DOHH2 (cell line): Measurements from ENCODE around the gene RRP8.

Source experiments
- H3F3A ChIP-seq: fragments of 200-600 bp; sonication (generic), shearing (Covaris generic); 2 replicates; pipeline ENCODE4 v1.6.0; 2016; ENCODE audit warnings: antibody characterized with exemption, mild to moderate bottlenecking; ENCODE audit not compliant: control insufficient read depth, insufficient read depth
- H3K27ac ChIP-seq: fragments of 200-600 bp; sonication (generic); 2 replicates; pipeline ENCODE4 v1.5.1; 2014; ENCODE audit warnings: low read depth, mild to moderate bottlenecking, low read length, moderate library complexity
- H3K27me3 ChIP-seq: fragments of 200-600 bp; sonication (generic); 2 replicates; pipeline ENCODE4 v1.6.1; 2014; ENCODE audit warnings: mild to moderate bottlenecking, low read length, mixed read lengths; ENCODE audit not compliant: control insufficient read depth
- H3K36me3 ChIP-seq: fragments of 200-600 bp; sonication (generic); 2 replicates; pipeline ENCODE4 v1.6.1; 2014; ENCODE audit warnings: mild to moderate bottlenecking, low read length, moderate library complexity, mixed read lengths; ENCODE audit not compliant: control insufficient read depth
- H3K4me1 ChIP-seq: fragments of 200-600 bp; sonication (generic); 2 replicates; pipeline ENCODE4 v1.6.1; 2014; ENCODE audit warnings: mild to moderate bottlenecking, low read length, mixed read lengths; ENCODE audit not compliant: control insufficient read depth
- H3K4me2 ChIP-seq: fragments of 200-600 bp; sonication (generic); 2 replicates; pipeline ENCODE4 v1.6.0; 2014; ENCODE audit warnings: mild to moderate bottlenecking, low read length, moderate library complexity
- H3K4me3 ChIP-seq: fragments of 200-600 bp; sonication (generic); 2 replicates; pipeline ENCODE4 v1.5.1; 2014; ENCODE audit warnings: mild to moderate bottlenecking, low read length, mixed read lengths
- H3K79me2 ChIP-seq: fragments of 200-600 bp; sonication (generic); 2 replicates; pipeline ENCODE4 v1.6.1; 2014; ENCODE audit warnings: mild to moderate bottlenecking, low read length, mixed read lengths; ENCODE audit not compliant: control insufficient read depth
- H3K9me2 ChIP-seq: fragments of 200-600 bp; sonication (generic); replicated peaks from 2 replicates; pipeline ENCODE4 v1.6.1; 2014; ENCODE audit warnings: mild to moderate bottlenecking, low read length, mixed read lengths; ENCODE audit not compliant: control insufficient read depth
- H3K9me3 ChIP-seq: fragments of 200-600 bp; sonication (generic); 2 replicates; pipeline ENCODE4 v1.6.1; 2014; ENCODE audit warnings: antibody characterized with exemption, low read length, mixed read lengths; ENCODE audit not compliant: control insufficient read depth, insufficient read depth
- H4K20me1 ChIP-seq: fragments of 200-600 bp; sonication (generic); 2 replicates; pipeline ENCODE4 v1.6.0; 2014; ENCODE audit warnings: low read depth, mild to moderate bottlenecking, antibody characterized with exemption, low read length, moderate library complexity; ENCODE audit not compliant: control insufficient read depth, insufficient read depth
- EZH2phosphoT487 ChIP-seq: fragments of 200-600 bp; sonication (generic); IDR thresholded peaks from 2 replicates; pipeline ENCODE4 v1.6.1; 2017; ENCODE audit warnings: borderline replicate concordance, mild to moderate bottlenecking, antibody characterized with exemption, low read length, moderate library complexity, mixed read lengths
- TF ChIP-seq, protein P1 (sequence below): fragments of 200-600 bp; sonication (generic); IDR thresholded peaks from one replicate; pipeline ENCODE4 v1.5.1; 2014; ENCODE audit warnings: antibody characterized with exemption, mild to moderate bottlenecking, low read depth, low read length; ENCODE audit not compliant: poor library complexity, severe bottlenecking

The RRP8 gene

DNA sequence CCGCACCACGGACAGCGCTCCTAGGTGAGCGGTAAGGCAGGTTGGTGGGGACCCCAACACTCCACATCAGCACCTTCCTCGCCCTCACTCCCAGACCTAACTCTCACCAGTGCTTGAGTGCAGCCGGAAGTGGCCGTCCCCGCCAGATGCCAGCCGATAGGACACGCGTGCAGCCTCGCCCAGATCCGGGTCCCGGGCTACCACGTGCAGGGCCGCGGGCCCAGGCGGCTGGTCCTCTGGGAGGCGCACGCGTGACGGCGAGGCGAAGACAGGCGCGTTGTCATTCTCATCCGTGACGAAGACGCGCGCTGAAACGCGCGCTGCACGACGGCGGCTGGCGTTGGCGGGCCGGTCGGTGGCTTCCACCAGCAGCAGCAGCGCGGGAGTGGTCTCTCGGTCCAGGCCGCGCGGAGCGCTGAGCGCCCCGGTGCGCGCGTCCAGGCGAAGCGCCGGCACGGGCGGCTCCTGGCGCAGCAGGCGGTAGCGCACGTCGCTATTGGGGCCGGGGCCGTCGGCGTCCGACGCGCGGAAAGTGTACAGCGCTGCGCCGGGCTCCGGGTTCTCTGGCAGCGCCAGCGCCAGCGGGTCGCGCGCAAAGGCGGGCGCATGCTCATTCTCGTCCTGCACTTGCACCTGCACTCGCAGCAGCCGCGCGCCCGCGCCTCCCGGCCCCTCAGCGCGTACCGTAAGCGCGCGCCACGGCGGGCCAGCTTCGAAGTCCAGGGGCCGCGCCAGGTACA, 26.6 kb upstream of the RRP8 start:
- Histone ChIP-seq H3K9me3 (no peaks in the 10 kb centered on the region), H3K9me2 (no peaks in the 10 kb centered on the region), H3F3A (no peaks in the 10 kb centered on the region), H3K27ac (no peak overlapping the region), H3K4me3 (no peak overlapping the region), H3K4me1 (no peaks in the 10 kb centered on the region), H3K79me2 (no peaks in the 10 kb centered on the region), H3K27me3 (no peaks in the 10 kb centered on the region), H4K20me1 (no peaks in the 10 kb centered on the region), H3K4me2 (no peak overlapping the region), H3K36me3 (no peaks in the 10 kb centered on the region)
- TF ChIP-seq, protein P1, sequence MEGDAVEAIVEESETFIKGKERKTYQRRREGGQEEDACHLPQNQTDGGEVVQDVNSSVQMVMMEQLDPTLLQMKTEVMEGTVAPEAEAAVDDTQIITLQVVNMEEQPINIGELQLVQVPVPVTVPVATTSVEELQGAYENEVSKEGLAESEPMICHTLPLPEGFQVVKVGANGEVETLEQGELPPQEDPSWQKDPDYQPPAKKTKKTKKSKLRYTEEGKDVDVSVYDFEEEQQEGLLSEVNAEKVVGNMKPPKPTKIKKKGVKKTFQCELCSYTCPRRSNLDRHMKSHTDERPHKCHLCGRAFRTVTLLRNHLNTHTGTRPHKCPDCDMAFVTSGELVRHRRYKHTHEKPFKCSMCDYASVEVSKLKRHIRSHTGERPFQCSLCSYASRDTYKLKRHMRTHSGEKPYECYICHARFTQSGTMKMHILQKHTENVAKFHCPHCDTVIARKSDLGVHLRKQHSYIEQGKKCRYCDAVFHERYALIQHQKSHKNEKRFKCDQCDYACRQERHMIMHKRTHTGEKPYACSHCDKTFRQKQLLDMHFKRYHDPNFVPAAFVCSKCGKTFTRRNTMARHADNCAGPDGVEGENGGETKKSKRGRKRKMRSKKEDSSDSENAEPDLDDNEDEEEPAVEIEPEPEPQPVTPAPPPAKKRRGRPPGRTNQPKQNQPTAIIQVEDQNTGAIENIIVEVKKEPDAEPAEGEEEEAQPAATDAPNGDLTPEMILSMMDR: no peak
- TF ChIP-seq EZH2phosphoT487: no peak

DNA sequence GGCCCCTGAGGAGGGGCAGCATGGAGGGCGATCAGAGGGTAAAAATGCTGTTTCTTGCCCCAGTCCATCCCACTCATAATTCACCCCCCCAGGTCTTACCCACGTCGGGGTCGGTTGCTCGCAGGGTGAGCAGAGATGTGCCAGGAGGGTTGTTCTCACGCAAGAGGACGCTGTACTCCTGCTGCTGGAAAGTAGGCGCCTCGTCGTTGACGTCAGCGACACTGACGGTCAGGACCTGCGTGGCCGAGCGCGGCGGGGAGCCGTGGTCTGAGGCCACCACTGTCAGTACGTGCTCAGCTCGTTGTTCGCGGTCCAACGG, 26.1 kb upstream of the RRP8 start:
- Histone ChIP-seq H3K27ac (no peak overlapping the region), H3K36me3 (no peaks in the 10 kb centered on the region), H3K4me2 (no peak overlapping the region), H4K20me1 (no peaks in the 10 kb centered on the region), H3K4me1 (no peaks in the 10 kb centered on the region), H3F3A (no peaks in the 10 kb centered on the region), H3K9me3 (no peaks in the 10 kb centered on the region), H3K27me3 (no peaks in the 10 kb centered on the region), H3K79me2 (no peaks in the 10 kb centered on the region), H3K4me3 (no peak overlapping the region), H3K9me2 (no peaks in the 10 kb centered on the region)
- TF ChIP-seq EZH2phosphoT487: no peak
- TF ChIP-seq, protein P1: no peak

DNA sequence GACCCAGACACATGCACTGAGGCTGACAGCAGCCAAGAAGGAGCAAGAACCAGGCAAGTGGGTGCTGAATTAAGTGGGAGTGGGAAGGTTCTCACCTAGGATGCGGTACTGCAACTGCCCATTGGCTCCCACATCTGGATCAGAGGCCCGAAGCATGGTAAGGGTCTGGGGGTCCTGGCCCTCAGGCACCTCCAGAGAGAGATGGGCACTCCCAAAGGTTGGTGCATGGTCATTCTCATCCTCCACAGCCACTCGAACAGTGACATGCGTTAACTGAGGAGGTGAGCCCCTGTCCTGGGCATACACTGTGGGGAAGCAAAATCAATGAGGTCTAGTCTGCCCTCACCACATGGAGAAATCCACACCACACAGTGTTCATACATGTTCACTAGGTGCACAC, 25.1 kb upstream of the RRP8 start:
- H3K4me1 ChIP-seq: no peaks in the 10 kb centered on the region
- H3F3A ChIP-seq: no peaks in the 10 kb centered on the region
- no peak overlapping the region for H3K4me2 ChIP-seq
- H3K4me3 ChIP-seq: no peak overlapping the region
- no peaks in the 10 kb centered on the region for H3K27me3 ChIP-seq
- H3K9me3 ChIP-seq: no peaks in the 10 kb centered on the region
- H3K36me3 ChIP-seq: no peaks in the 10 kb centered on the region
- no peak overlapping the region for H3K27ac ChIP-seq
- H3K79me2 ChIP-seq: no peaks in the 10 kb centered on the region
- H3K9me2 ChIP-seq: no peaks in the 10 kb centered on the region
- TF ChIP-seq, protein P1: no peak
- no peak for TF ChIP-seq EZH2phosphoT487
- no peaks in the 10 kb centered on the region for H4K20me1 ChIP-seq
